Osteocyte (in vitro differentiated cells): ENCODE results near the gene DMBX1. TPM values are rescaled to one million over a fixed set of nuclear protein-coding genes. Genes with fewer than 3 reads are reported as not detected.

Experiments
- DNase-seq: peaks from one replicate; pipeline ENCODE4 v3.0.0; 2021; ENCODE audit warnings: mixed read lengths; ENCODE audit not compliant: unreplicated experiment; ENCODE audit errors: extremely low spot score
- H3K27ac Mint-ChIP-seq: one replicate; pipeline ENCODE4 v1.8.0; 2021; ENCODE audit warnings: mild to moderate bottlenecking, mixed read lengths; ENCODE audit not compliant: unreplicated experiment
- H3K27me3 Mint-ChIP-seq: one replicate; pipeline ENCODE4 v1.8.0; 2021; ENCODE audit warnings: mixed read lengths; ENCODE audit not compliant: unreplicated experiment
- H3K36me3 Mint-ChIP-seq: one replicate; pipeline ENCODE4 v1.8.0; 2021; ENCODE audit warnings: mixed read lengths; ENCODE audit not compliant: unreplicated experiment
- H3K4me1 Mint-ChIP-seq: one replicate; pipeline ENCODE4 v1.8.0; 2021; ENCODE audit warnings: mixed read lengths; ENCODE audit not compliant: unreplicated experiment
- H3K4me3 Mint-ChIP-seq: one replicate; pipeline ENCODE4 v1.8.0; 2021; ENCODE audit warnings: mild to moderate bottlenecking, moderate library complexity, mixed read lengths; ENCODE audit not compliant: unreplicated experiment
- H3K9me3 Mint-ChIP-seq: one replicate; pipeline ENCODE4 v1.8.0; 2021; ENCODE audit warnings: mixed read lengths; ENCODE audit not compliant: unreplicated experiment
- CTCF ChIP-seq: fragments of 200-600 bp; sonication (generic); IDR thresholded peaks from 2 replicates; pipeline ENCODE4 v1.5.0; 2021; ENCODE audit warnings: antibody characterized with exemption, mild to moderate bottlenecking, moderate library complexity
- total RNA-seq: library from RNA; stranded (reverse); gene quantifications from 2 replicates; pipeline ENCODE4 v1.2.1, GENCODE V29; 2021

DMBX1 gene
- total RNA-seq, 1 donor from 2014 or later, result not detected

DNA sequence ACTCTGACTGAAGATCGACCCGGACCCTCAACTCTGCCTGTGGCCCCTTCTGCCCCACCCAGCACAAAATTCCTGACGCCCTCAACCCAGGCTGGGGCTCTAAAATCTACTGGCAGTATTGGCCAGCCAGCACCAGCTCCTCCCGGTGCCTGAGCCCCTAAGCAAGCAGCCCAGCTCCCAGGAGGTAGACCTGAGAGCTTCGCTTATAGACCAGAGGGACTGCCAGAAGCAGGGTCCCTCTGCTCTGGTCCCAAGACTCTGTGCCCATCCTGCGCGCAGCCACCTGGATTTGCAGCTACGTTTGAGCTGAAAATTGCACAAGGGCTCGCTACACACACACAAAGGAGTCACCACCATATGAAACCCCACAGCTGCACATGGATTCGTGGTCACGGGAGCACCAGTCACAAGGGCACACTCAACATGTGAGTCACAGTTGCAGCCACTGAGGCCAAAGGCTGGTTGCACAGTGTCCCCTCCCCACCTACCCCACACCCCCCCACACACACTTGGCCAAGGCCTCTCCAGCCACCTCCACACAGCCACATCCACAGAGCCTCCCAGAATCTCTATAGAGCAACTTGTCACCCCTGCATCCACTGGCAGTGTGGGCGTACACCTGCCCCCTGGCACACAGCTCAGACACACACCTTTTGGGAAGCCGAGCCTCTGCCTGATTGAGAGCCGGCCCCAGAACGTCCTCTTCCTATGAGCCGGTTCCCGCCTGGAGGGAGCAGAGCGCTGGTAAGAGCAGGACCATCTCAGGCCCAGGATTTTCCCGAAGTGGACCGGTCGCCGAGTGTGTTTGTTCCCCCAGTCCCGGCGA, 1.1 kb upstream of the DMBX1 start:
- no peak for DNase-seq
- Mint-ChIP-seq H3K4me3 (peak overlapping the region; percentile 67), H3K27me3 (peaks cover 88% of the 10 kb centered on the region), H3K4me1 (peaks cover 14% of the 10 kb centered on the region), H3K36me3 (no peaks in the 10 kb centered on the region), H3K27ac (no peak overlapping the region), H3K9me3 (no peaks in the 10 kb centered on the region)
- TF ChIP-seq CTCF, result no peak

DNA sequence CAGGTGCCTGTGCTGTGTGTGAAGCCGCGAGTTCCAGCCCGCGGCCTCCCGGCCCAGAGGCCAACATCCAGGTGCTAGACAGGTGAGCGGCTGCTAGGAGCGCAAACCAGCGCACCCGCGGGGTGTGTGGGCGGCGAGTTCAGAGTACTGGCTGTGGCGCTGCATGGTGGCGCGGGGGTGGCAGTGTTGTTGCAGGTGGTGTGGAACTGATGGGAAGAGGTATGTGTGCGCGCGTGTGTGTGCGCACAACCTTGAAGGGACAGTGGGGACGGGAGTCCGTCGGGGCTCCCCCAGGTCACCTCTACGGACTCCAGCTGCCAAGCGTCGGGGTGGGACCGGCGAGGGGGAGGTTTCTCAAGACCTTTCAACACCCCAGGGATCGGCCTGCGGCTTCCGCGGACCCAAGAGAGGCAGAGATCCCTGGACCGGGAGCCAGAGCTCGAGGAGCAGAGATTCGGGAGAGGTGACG, 433 bp upstream of the DMBX1 start:
- Mint-ChIP-seq H3K27ac (no peak overlapping the region), H3K9me3 (no peaks in the 10 kb centered on the region), H3K36me3 (no peaks in the 10 kb centered on the region), H3K27me3 (peaks cover 88% of the 10 kb centered on the region), H3K4me3 (peak overlapping the region; percentile 67), H3K4me1 (peaks cover 14% of the 10 kb centered on the region)
- no peak for DNase-seq
- TF ChIP-seq CTCF, result no peak

DNA sequence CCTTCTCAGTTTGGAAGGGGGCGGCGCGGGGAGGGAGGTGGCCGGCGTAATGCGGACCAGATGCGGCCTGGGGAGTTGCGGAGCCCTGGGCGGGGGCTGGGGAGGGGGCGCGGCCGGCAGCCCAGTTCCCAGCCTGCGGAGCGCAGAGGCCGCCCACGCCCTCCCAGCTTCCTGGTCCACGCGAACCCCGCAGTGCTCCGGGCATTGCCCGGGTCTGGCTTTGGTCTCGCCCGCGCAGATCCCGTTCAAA, 695 bp downstream of the DMBX1 start:
- Mint-ChIP-seq H3K27me3 (peaks cover 87% of the 10 kb centered on the region), H3K4me3 (peak overlapping the region; percentile 67), H3K4me1 (peaks cover 14% of the 10 kb centered on the region), H3K27ac (no peak overlapping the region), H3K36me3 (no peaks in the 10 kb centered on the region), H3K9me3 (no peaks in the 10 kb centered on the region)
- TF ChIP-seq CTCF, result no peak
- DNase-seq, result no peak

DNA sequence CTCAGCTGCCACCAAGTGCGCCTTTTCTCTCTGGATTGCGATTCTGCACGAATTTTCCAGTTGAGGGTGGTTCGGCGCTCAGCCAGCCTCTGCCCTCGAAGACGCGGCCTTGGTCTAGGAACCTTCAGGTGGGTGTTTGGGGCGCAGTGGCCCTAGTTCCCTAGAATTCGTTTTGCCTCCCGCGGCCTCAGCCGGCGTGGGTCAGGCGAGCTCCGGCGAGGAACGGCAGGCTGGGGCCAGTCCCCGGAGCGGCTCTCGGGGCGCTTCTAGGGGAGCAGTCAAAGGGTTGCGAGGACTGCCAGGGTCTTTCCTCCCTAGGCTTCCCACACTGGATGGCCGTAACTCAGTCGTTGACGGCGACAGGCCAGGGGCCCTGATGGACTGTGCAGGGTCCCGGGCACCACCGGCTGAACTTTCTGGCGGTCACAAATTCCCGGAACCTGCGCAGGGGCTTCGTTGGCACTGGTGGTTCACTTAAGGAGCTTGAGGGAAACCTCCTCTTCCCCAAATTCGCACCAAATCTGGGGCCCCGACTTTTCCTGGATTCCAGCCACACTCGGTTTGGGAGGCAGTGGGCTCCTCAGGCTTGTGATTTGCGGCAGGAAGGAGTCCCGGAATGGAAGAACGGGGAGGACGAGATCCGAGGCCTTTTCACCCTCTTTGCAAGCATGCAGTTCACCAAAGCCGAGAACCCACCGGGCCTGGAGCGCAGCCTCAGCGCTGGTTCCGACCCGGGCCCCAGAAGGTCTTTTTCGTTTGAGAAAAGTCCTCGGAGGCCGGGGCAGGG, 1.2 kb downstream of the DMBX1 start:
- DNase-seq, result no peak
- no peak for TF ChIP-seq CTCF
- Mint-ChIP-seq H3K4me1 (peaks cover 14% of the 10 kb centered on the region), H3K9me3 (no peaks in the 10 kb centered on the region), H3K27me3 (peaks cover 92% of the 10 kb centered on the region), H3K36me3 (no peaks in the 10 kb centered on the region), H3K4me3 (peak overlapping the region; percentile 29), H3K27ac (no peak overlapping the region)
